Fibroblast of skin of scalp (primary cell): ENCODE measurements around the gene TSR3.
A peak's percentile ranks its signal among the peaks of the same experiment; 100 is the strongest.

Experiments
- DNase-seq: peaks from one replicate; pipeline ENCODE4 v3.0.0-alpha.2; 2013

The TSR3 gene

DNA sequence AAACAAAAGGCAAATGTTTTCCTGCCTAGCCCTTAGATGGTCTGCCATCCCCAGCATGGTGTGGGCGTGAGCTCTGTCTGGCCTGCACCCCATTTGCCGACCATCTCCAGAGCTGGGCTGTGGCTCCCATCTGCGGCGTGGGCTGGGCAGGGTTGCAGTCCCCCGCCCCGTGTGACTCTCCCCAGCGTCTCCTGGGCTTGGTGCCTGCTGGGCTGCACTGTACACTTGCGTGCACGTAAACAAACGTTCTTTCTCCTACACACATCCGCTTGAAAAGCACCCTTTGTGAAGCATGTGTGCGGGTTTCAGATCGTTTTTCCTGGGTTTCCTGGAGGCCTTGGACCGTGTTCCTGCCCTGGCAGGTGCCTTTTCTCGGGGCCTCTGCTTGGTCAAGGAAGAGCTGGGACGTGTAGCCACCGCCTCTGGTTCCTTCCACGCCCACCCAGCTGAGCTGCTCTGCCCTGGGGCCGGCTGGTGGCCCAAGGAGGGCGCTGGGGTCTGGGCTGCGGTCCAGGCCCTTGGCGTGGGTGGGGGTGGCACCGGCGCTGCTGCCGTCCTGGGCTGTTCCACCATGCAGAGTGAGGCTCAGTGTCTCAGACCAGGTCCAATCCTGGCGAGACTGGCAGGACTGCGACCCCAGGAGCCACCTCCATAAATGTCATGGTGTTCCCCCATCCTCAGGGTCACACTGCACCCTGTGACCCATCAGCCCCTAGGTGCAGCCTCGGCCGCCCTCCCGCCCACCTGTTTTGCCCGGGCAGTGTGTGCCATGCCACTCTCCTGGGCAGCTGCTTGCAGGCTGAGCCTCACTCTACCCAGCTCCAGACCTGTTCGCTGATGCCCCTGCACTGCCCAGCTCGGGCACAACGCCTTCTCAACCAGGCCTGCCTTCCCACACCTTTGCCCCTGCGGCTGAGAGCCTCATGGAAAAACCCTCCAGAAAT is 28.1 kb downstream of the TSR3 start:
- DNase-seq: no peak

- no peak for DNase-seq
These were observed 29.3 kb downstream of the TSR3 start for GRCh38 chr16:1322407-1322806.

DNA sequence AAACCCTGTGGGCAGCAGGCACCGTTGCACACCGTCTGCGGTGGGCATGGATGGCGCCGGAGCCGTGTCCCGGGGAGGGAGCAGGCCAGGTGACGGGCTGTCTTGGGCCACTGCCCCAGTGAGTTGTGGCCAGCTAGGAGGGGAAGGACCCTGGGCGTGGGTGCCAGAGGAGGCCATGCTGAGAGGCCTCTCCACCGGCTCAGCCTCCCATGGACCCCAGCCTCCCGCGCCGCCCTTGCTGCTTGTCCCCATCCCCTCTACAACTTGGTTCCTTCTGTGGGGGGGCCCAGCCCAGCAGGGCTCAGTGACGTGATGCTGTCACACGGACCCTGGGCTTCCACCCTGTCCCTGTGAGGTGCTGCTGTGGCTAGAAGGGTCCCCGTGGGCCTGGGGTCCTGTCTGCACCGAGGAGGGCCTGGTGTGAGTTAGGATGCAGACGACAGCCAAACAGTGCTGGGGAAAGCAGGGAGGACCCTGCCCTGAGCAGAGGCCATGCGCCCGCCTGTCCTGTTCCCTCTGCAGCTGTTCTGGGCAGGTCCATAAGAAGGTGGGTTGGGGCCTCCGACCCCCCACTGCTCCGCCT is 30.9 kb downstream of the TSR3 start:
- DNase-seq: no peak

DNA sequence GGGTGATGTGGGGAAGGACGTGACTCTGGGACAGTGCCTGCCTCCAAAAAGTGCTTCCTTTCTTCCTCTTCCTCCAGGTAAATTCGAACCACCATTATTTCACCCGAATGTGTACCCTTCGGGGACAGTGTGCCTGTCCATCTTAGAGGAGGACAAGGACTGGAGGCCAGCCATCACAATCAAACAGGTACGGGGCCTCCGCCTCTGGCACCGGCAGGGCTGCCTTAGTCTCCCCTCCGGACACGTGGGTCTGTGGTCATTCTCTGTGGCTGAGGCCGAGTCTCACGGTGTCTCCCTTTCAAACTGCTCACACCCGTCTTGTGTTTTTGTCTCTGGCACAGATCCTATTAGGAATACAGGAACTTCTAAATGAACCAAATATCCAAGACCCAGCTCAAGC is 31.6 kb downstream of the TSR3 start:
- no peak for DNase-seq

GRCh38 chr16:1319041-1319440 is 32.6 kb downstream of the TSR3 start:
- DNase-seq: no peak

GRCh38 chr16:1318268-1318545 is 33.5 kb downstream of the TSR3 start:
- DNase-seq: no peak

DNA sequence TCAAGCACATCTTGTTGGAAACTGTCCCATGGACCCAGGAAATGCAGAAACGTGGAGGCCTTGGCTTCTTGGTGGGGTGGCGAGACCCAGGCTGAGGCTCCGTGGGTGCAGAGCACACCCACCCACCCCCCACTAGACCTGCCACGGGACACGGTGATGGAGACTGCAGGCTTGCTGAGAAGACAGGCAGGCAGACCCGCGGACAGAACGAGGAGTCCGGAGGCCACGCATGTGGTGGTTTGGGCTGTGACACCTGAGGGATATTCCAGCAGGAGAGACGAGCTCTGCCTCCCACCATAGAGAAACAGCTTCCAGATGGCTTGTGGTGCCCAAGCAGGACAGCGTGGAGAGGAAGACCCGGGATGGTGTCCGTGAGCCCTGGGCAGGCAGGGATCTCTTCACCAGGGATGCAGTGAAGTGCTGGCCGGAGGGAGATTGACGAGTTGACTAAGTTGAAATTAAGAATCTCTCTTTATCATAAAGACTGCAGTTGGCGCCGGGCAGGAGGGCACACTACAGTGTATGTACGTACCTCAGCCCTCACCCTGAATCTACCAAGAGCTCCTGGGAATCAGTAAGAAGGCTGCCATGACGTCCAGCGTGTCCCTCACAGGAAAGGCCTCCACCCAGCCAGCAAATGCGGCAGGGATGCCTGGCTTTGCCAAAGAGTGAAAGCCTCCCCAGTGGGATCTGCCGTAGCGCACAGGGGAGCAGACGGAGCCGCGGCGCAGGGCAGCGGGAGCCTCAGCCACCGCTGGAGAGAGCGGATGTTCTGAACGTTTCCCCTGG is 34.0 kb downstream of the TSR3 start:
- DNase-seq: no peak

DNA sequence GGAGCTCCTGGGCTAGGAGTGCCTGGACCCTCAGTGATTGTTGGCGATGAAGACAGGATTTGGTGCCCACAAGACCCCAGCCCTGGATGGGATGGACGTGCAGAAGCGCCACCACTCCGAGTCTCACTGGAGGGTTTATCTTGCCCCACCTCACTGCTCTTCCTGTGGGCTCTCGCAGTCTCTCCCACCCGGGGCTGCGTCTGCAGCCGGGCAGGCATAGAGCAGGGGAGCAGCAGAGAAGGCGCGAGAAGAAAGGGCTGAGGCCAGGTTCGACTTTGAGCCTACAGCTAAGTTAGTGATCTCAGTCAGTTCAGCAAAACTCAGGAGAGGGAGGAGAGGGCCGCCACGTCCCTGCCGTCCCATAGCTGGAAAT is 35.7 kb downstream of the TSR3 start:
- DNase-seq: no peak

DNA sequence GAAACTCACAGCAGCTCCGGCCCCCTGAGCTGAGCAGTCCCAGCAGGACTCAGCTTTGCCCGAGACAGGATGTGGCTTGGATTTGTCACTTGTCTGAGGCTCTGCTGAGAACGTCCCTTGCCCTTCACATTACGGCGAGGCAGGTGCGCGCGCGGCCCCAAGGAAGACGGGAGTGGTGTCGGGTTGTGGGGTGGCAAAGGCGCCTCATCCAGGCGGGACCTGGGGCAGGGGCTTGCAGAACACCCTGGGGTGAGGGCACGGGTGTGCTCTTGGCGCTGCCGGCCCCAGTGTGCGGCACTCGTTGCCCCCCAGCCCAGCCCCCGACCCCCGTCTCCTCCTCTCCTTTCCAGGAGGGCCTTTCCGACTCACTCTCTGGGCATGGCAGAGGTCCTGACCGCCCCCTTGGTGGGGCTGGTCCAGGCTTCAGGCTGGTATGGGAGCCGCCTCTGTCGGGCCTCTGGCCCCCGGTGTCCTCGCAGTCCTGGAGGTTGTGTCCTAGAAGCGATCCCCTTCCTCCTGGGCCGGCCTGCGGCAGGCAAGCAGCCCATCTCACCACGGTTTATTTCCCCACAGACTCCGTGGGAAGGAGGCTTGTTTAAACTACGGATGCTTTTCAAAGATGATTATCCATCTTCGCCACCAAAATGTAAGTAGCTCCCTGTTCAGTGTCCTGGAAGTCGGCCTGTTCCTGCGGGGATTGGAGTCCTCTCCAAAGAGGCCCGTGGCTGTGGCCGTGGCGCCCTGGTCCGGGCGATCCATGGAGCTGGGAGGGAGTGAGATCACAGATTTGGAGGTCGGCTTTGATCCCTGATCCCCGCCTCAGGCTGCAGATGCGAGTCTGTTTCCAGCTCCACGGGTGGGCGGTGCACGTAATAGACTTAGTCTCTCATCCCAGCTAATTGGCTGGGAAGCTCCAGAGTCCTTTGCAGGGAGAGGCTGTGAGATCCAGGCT is 36.3 kb downstream of the TSR3 start:
- DNase-seq: no peak

- no peak for DNase-seq
These were observed 37.1 kb downstream of the TSR3 start for GRCh38 chr16:1314399-1315068.

GRCh38 chr16:1313721-1314369 is 37.8 kb downstream of the TSR3 start:
- DNase-seq: no peak

DNA sequence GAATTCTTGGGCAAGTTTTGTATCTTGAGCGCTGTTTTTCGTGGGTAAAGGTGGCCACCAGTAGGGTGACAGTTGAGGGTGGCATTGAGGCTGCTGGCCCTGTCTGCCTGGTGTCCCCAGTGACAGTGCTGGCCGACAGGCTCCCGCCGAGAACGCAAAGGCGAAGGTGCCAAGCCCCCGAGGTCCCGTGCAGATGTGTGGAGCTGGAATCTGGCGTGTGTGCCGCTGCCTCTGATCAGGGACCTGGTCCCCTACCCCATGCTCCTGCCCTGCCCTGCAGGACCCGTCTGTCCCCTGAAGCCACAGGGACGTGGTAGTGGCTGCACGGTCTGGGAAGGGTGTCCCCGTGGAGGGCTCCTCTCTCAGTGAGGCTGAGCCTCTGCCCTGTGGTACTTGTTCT is 38.8 kb downstream of the TSR3 start:
- DNase-seq: no peak

DNA sequence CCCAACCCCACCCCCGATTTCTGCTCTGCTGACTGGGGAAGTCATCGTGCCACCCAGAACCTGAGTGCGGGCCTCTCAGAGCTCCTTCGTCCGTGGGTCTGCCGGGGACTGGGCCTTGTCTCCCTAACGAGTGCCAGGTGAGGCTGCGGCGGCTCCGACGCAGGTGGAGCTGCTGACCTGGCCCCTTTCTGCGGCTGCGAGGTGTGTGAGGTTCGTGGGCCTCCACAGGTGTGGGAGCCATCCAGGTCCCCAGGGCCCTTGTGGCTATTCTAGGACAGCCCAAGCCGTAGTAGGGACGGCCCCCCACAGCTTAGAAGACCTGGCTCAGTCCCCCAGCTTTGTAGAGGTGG is 39.2 kb downstream of the TSR3 start:
- no peak for DNase-seq

- no peak for DNase-seq
These were observed 39.8 kb downstream of the TSR3 start for GRCh38 chr16:1311738-1312466.

DNA sequence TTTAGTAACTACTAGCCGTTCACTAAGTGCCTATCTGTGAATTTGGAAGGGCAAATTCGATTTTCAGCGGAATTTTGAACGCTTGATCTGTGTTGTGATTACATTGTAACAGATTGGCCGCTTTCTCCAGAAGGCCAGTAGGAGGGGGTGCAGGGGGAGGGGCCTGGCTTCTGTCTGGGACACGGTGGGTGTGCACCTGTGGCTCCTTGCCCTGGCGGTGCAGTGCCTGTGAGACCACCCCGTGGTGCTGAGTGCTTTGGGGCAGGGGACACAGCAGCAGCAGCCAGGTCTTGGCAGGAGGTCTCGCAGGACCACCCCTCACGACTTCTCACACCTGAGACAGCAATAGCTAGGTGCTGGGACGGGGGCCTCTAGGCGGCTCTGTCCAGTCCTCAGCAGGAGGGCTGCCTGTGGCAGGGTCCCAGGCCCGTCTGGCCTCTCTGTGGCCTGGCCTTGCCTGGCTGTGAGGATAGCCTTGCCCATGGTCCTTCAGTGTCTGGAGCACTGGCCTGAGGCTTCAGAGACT is 40.4 kb downstream of the TSR3 start:
- no peak for DNase-seq

- DNase-seq: no peak
These were observed 40.9 kb downstream of the TSR3 start for GRCh38 chr16:1310832-1311200.

DNA sequence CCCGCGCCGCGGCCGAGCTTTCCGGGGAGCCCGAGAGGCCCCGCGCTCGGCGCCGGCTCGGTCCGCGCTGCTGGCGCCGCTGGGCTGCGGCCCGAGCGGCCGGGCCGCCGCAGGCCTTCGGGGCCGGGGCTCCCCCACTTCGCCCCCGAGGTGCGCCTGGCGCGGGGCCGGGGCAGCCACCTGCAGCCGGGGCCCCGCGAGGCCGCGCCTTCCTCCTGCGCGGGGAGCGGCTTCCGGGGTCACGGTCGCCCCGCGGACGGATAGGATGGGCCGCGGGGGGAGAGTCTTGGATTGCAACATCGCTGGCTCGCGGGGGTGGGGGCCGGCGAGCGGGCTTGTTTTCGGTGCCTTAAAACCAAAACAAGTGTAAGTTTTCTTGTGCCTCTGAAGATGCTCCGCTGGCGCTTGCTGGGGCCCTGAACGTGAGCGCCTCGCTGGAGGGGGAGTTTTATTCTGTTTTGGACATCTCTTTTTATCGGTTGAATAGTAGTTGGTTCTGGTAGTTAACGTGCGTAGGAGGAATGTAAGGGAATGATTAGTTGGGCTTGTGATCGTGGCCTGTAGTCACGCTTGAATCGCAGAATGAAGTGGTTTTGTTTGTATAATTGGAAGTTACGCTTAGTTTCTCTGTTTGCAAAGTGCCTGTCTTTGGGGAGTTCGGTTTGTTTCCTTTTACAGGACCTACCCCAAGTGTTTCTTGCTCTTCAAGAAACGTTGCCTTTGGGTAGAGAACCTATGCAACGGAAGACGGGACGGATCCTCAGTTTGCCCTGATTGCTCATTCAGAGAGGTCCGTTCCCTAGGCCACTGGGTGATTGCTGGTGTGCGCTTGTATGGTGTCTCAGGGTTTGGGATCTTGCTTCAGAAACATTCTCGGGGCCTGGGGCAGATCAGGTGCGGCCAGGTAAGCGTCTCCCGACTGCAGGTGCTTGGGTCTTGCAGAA is 41.5 kb downstream of the TSR3 start:
- no peak for DNase-seq

DNA sequence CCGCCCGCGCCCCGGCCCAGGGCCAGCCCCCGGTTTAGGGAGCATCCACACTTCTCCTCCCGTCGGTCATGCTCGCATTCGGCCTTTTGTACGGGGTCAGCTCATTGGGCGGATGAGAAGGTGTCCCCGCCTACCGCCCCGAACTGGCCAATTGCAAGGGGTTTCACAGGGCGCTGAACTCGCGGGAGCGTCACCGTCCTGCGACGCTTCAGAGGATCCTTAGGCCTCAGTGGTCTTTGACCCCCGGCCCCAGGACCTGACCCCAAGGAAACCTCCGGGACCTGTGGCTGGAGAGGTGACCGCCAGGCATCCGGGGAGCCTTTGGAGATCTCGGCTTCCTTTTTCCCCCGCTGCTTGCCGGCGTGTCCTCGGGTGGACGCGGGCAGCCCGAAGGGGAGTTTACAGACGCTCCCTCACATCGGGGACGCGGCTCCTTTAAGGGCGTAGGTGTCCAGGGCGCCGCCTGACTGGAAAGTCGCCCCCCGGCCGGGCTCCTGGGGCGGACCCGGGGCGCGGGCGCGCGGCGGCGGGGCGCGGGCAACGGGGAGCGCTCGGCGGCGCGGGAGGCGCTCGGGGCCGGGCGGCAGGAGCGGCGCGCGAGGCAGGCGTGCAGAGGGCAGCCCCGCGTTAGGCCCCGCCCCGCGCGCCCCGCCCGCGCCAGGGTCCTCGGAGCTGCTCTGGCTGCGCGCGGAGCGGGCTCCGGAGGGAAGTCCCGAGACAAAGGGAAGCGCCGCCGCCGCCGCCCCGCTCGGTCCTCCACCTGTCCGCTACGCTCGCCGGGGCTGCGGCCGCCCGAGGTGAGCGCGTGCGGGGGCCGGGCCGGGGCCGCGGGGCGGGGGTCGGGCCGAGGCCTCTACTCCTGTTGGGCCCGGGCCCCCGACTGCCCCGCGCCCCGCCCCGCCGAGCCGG is 42.4 kb downstream of the TSR3 start, which contains the start of gene UBE2I:
Gene UBE2I, plus strand, starts transcription at position 660 of the 909 bp plus-strand sequence. CDS start 4,395 bp downstream, outside the sequence.
- DNase-seq: peak; percentile 99
